H9 (cell line): Measurements from ENCODE around the gene RET. TPM values are rescaled to one million over a fixed set of nuclear protein-coding genes. Genes with fewer than 3 reads are reported as not detected.

Experiments used
- DNase-seq: peaks from one replicate; pipeline ENCODE4 v3.0.0-alpha.2; 2017
- H2AFZ ChIP-seq: one replicate; pipeline ENCODE4 v1.6.1; 2013; ENCODE audit warnings: mild to moderate bottlenecking, low read length, control low read depth, moderate library complexity
- H2AK5ac ChIP-seq: 2 replicates; pipeline ENCODE4 v1.6.1; 2013; ENCODE audit warnings: low read length, control low read depth, mixed read lengths; ENCODE audit not compliant: insufficient read length
- H2BK120ac ChIP-seq: one replicate; pipeline ENCODE4 v1.6.1; 2013; ENCODE audit warnings: low read depth, mild to moderate bottlenecking, low read length, control low read depth, inconsistent platforms; ENCODE audit not compliant: poor library complexity, severe bottlenecking
- H2BK12ac ChIP-seq: 2 replicates; pipeline ENCODE4 v1.6.1; 2013; ENCODE audit warnings: low read length, control low read depth, mixed read lengths, low read depth; ENCODE audit not compliant: insufficient read length
- H2BK15ac ChIP-seq: 2 replicates; pipeline ENCODE4 v1.6.1; 2013; ENCODE audit warnings: low read depth, low read length, control low read depth
- H2BK20ac ChIP-seq: one replicate; pipeline ENCODE4 v1.6.1; 2013; ENCODE audit warnings: low read depth, mild to moderate bottlenecking, low read length, control low read depth, inconsistent platforms; ENCODE audit not compliant: poor library complexity, severe bottlenecking
- H2BK5ac ChIP-seq: 2 replicates; pipeline ENCODE4 v1.6.1; 2013; ENCODE audit warnings: low read length, control low read depth, mixed read lengths; ENCODE audit not compliant: insufficient read length
- H3K14ac ChIP-seq: 2 replicates; pipeline ENCODE4 v1.6.1; 2013; ENCODE audit warnings: low read length, control low read depth; ENCODE audit not compliant: insufficient read depth
- H3K18ac ChIP-seq: 2 replicates; pipeline ENCODE4 v1.6.1; 2013; ENCODE audit warnings: low read depth, mild to moderate bottlenecking, mixed read lengths, low read length, control low read depth; ENCODE audit not compliant: insufficient read length
- H3K23ac ChIP-seq: 2 replicates; pipeline ENCODE4 v1.6.1; 2013; ENCODE audit warnings: low read length, control low read depth, mixed read lengths, low read depth; ENCODE audit not compliant: insufficient read length
- H3K23me2 ChIP-seq: 2 replicates; pipeline ENCODE4 v1.6.1; 2013; ENCODE audit warnings: low read depth, mild to moderate bottlenecking, mixed read lengths, low read length, control low read depth; ENCODE audit not compliant: insufficient read length, poor library complexity, severe bottlenecking
- H3K27ac ChIP-seq: 2 replicates; pipeline ENCODE4 v1.5.1; 2013; ENCODE audit warnings: low read length, control low read depth, mixed read lengths, low read depth; ENCODE audit not compliant: insufficient read length
- H3K27me3 ChIP-seq: 2 replicates; pipeline ENCODE4 v1.6.1; 2013; ENCODE audit warnings: low read length, control low read depth, inconsistent platforms; ENCODE audit not compliant: insufficient read depth
- H3K4ac ChIP-seq: 2 replicates; pipeline ENCODE4 v1.6.1; 2013; ENCODE audit warnings: low read depth, mild to moderate bottlenecking, control low read depth, inconsistent platforms, low read length, moderate library complexity
- H3K4me1 ChIP-seq: 2 replicates; pipeline ENCODE4 v1.6.1; 2013; ENCODE audit warnings: low read length, control low read depth, inconsistent platforms; ENCODE audit not compliant: insufficient read depth
- H3K4me2 ChIP-seq: 2 replicates; pipeline ENCODE4 v1.6.1; 2013; ENCODE audit warnings: low read length, control low read depth, mixed read lengths; ENCODE audit not compliant: insufficient read length, insufficient read depth
- H3K56ac ChIP-seq: 2 replicates; pipeline ENCODE4 v1.6.1; 2013; ENCODE audit warnings: low read depth, mild to moderate bottlenecking, mixed read lengths, low read length, control low read depth; ENCODE audit not compliant: insufficient read length
- H3K79me1 ChIP-seq: 2 replicates; pipeline ENCODE4 v1.6.1; 2013; ENCODE audit warnings: low read depth, mild to moderate bottlenecking, moderate library complexity, low read length, control low read depth, inconsistent platforms; ENCODE audit not compliant: insufficient read depth, poor library complexity, severe bottlenecking
- H3K79me2 ChIP-seq: 2 replicates; pipeline ENCODE4 v1.6.1; 2013; ENCODE audit warnings: low read length, control low read depth, inconsistent platforms; ENCODE audit not compliant: insufficient read depth
- H3K9ac ChIP-seq: 2 replicates; pipeline ENCODE4 v1.6.1; 2013; ENCODE audit warnings: low read length, control low read depth, mixed read lengths; ENCODE audit not compliant: insufficient read length; ENCODE audit errors: extremely low read depth
- H3K9me3 ChIP-seq: one replicate; pipeline ENCODE4 v1.6.1; 2013; ENCODE audit warnings: low read depth, low read length, inconsistent platforms; ENCODE audit not compliant: control insufficient read depth
- H3T11ph ChIP-seq: one replicate; pipeline ENCODE4 v1.6.1; 2013; ENCODE audit warnings: mild to moderate bottlenecking, low read length, control low read depth, inconsistent platforms
- H4K20me1 ChIP-seq: one replicate; pipeline ENCODE4 v1.6.1; 2013; ENCODE audit not compliant: control insufficient read depth, insufficient read length, insufficient read depth
- H4K5ac ChIP-seq: 2 replicates; pipeline ENCODE4 v1.6.1; 2013; ENCODE audit warnings: low read depth, mild to moderate bottlenecking, mixed read lengths, low read length, control low read depth; ENCODE audit not compliant: insufficient read length
- H4K8ac ChIP-seq: replicated peaks from 2 replicates; pipeline ENCODE4 v1.6.1; 2013; ENCODE audit warnings: low read length, control low read depth, mixed read lengths, low read depth; ENCODE audit not compliant: insufficient read length
- H4K91ac ChIP-seq: 2 replicates; pipeline ENCODE4 v1.6.1; 2013; ENCODE audit warnings: low read depth, mild to moderate bottlenecking, moderate library complexity, mixed read lengths, low read length, control low read depth; ENCODE audit not compliant: insufficient read length
- H3K27ac Mint-ChIP-seq, 3 experiments: 2 replicates in 2 of 3; 3 replicates in 1 of 3; pipeline ENCODE4 v1.8.0; 2020 to 2021; ENCODE audit warnings: mixed read lengths in 3 of 3, mild to moderate bottlenecking in 1 of 3, moderate library complexity in 1 of 3
- H3K27me3 Mint-ChIP-seq: 2 replicates; pipeline ENCODE4 v1.8.0; 2021; ENCODE audit warnings: low read depth, mild to moderate bottlenecking, moderate library complexity, mixed read lengths
- H3K36me3 Mint-ChIP-seq, 3 experiments: 2 replicates in 2 of 3; 3 replicates in 1 of 3; pipeline ENCODE4 v1.8.0; 2020 to 2021; ENCODE audit warnings: low read depth in 3 of 3, mixed read lengths in 3 of 3; ENCODE audit not compliant: insufficient read depth in 1 of 3
- H3K4me1 Mint-ChIP-seq, 2 experiments: 2 replicates each; pipeline ENCODE4 v1.8.0; 2020; ENCODE audit warnings: mixed read lengths in 2 of 2
- H3K4me3 Mint-ChIP-seq, 2 experiments: 2 replicates in 1 of 2; 3 replicates in 1 of 2; pipeline ENCODE4 v1.8.0; 2020 to 2021; ENCODE audit warnings: mild to moderate bottlenecking in 2 of 2, mixed read lengths in 2 of 2, moderate library complexity in 1 of 2
- H3K9me3 Mint-ChIP-seq, 2 experiments: 2 replicates in 1 of 2; 3 replicates in 1 of 2; pipeline ENCODE4 v1.8.0; 2020; ENCODE audit warnings: mild to moderate bottlenecking in 2 of 2, mixed read lengths in 2 of 2, moderate library complexity in 1 of 2
- WGBS: extraction: QIAGEN DNeasy Blood & Tissue Kit; methylation state at CpG from one replicate; pipeline ENCODE4 v1.1.7; 2013; ENCODE audit warnings: missing lambda C conversion rate, low lambda C conversion rate, mixed read lengths; ENCODE audit not compliant: insufficient read length; ENCODE audit errors: extremely low coverage; 5-methylcytosine and 5-hydroxymethylcytosine counted together
- total RNA-seq: library from RNA; stranded (reverse); gene quantifications from 2 replicates; pipeline ENCODE4 v1.2.1, GENCODE V29; 2021
- TF ChIP-seq, protein P1 (sequence below): fragments of 200-600 bp; sonication (generic); conservative IDR thresholded peaks from 3 replicates; pipeline ENCODE4 v1.8.0; 2021; ENCODE audit warnings: antibody characterized with exemption, mild to moderate bottlenecking

The RET gene
- total RNA-seq, 1 experiment from 2014 or later = 12.2 TPM

DNA sequence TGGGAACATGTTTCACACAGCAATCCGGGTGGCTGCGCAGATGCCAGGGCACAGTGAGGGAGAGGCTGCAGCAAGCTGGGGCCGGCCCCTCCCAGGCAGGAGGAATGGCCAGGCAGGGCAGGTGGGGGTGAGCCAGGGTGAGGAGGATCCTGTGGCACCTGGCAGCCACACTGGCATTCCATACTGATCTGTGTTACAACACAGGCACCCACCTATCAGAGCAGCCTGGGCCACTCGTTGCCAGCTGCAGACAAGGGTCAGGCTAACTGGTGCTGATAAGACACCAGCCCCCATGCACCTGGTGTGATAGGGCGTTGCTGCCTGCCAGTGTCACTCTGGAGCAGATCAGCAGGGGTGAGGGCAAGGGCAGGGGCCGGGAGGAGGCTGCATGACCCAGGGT is 16.6 kb upstream of the RET start:
- Histone ChIP-seq H2BK15ac (no peak overlapping the region), H3K14ac (no peak overlapping the region), H2AK5ac (no peak overlapping the region), H3T11ph (no peak overlapping the region), H2BK5ac (no peak overlapping the region), H3K23ac (no peak overlapping the region), H4K20me1 (no peaks in the 10 kb centered on the region), H3K9me3 (no peaks in the 10 kb centered on the region), H3K79me2 (no peaks in the 10 kb centered on the region), H4K5ac (no peak overlapping the region), H4K91ac (no peak overlapping the region), H4K8ac (no peak overlapping the region), H3K79me1 (no peaks in the 10 kb centered on the region), H3K9ac (no peak overlapping the region), H2BK120ac (no peak overlapping the region), H3K23me2 (no peaks in the 10 kb centered on the region), H2AFZ (no peak overlapping the region), H3K4me2 (no peak overlapping the region), H3K4me1 (no peaks in the 10 kb centered on the region), H3K18ac (no peak overlapping the region), H3K27me3 (no peaks in the 10 kb centered on the region), H3K56ac (no peak overlapping the region), H2BK12ac (no peak overlapping the region), H2BK20ac (no peak overlapping the region), H3K27ac (no peak overlapping the region), H3K4ac (no peak overlapping the region)
- Mint-ChIP-seq H3K27me3 (peaks cover 16% of the 10 kb centered on the region), H3K9me3 (peaks cover 0 to 3% of the 10 kb centered on the region in 2 experiments; a peak in 3 of 5 replicates), H3K4me3 (no peak overlapping the region), H3K36me3 (no peaks in the 10 kb centered on the region), H3K4me1 (peaks cover 9 to 12% of the 10 kb centered on the region in 2 experiments), H3K27ac (no peak overlapping the region; a peak in 1 of 7 replicates)
- WGBS = no CpG with 5 or more reads among the region's 6 CpGs
- no peak for DNase-seq
- TF ChIP-seq, protein P1, sequence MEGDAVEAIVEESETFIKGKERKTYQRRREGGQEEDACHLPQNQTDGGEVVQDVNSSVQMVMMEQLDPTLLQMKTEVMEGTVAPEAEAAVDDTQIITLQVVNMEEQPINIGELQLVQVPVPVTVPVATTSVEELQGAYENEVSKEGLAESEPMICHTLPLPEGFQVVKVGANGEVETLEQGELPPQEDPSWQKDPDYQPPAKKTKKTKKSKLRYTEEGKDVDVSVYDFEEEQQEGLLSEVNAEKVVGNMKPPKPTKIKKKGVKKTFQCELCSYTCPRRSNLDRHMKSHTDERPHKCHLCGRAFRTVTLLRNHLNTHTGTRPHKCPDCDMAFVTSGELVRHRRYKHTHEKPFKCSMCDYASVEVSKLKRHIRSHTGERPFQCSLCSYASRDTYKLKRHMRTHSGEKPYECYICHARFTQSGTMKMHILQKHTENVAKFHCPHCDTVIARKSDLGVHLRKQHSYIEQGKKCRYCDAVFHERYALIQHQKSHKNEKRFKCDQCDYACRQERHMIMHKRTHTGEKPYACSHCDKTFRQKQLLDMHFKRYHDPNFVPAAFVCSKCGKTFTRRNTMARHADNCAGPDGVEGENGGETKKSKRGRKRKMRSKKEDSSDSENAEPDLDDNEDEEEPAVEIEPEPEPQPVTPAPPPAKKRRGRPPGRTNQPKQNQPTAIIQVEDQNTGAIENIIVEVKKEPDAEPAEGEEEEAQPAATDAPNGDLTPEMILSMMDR = no peak
